GM13977 (cell line): ENCODE results near the gene GLS.

Experiments
- DNase-seq: peaks from one replicate; pipeline ENCODE4 v3.0.0; 2012; ENCODE audit warnings: low spot score
- CTCF ChIP-seq: IDR thresholded peaks from 2 replicates; pipeline ENCODE4 v1.5.1; 2012; ENCODE audit warnings: mild to moderate bottlenecking, control low read depth; ENCODE audit not compliant: insufficient read depth; ENCODE audit errors: extremely low read depth, missing control alignments
- in situ Hi-C: fragments of 300-500 bp; cut with MboI; formaldehyde crosslinking; loops from one replicate; pipeline ENCODE4 v1.12.0; 2022; ENCODE audit warnings: low sequenced_read_pairs, low pct_unique_long_range_greater_than_20kb, mixed read lengths, inconsistent platforms; ENCODE audit not compliant: unreplicated experiment

Gene GLS

GRCh38 chr2:190876631-190877030, 4.0 kb upstream of the GLS start:
- no peak for DNase-seq
- TF ChIP-seq CTCF: no peak
- in situ Hi-C loops: no loop called here

- TF ChIP-seq CTCF: no peak
- in situ Hi-C loops: no loop called here
- no peak for DNase-seq
Measured at GRCh38 chr2:190877436-190877835, 3.2 kb upstream of the GLS start.

- in situ Hi-C loops: no loop called here
- DNase-seq: no peak
- TF ChIP-seq CTCF: no peak
Measured at GRCh38 chr2:190879474-190880377, 895 bp upstream of the GLS start.

DNA sequence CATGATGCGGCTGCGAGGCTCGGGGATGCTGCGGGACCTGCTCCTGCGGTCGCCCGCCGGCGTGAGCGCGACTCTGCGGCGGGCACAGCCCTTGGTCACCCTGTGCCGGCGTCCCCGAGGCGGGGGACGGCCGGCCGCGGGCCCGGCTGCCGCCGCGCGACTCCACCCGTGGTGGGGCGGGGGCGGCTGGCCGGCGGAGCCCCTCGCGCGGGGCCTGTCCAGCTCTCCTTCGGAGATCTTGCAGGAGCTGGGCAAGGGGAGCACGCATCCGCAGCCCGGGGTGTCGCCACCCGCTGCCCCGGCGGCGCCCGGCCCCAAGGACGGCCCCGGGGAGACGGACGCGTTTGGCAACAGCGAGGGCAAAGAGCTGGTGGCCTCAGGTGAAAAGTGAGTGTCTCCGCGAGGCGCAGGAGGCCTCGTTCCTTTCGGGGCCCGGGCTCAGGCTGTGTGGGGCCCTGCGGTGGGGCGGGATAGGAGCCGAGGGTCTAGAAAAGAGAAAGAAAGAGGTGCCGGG, 520 bp downstream of the GLS start:
- in situ Hi-C loops: no loop called here
- no peak for TF ChIP-seq CTCF
- peak; percentile 57 for DNase-seq

- in situ Hi-C loops: no loop called here
- DNase-seq: peak; percentile 63
- no peak for TF ChIP-seq CTCF
Measured at GRCh38 chr2:190881598-190882410, 1.2 kb downstream of the GLS start.

GRCh38 chr2:190882411-190882766, 1.8 kb downstream of the GLS start:
- TF ChIP-seq CTCF: no peak
- in situ Hi-C loops: no loop called here
- DNase-seq: no peak
